ENCODE data around the gene PPP2R5D.

GRCh38 chr6:43045371-43045930 lies 61.1 kb downstream of the PPP2R5D start:
- no peak for TF ChIP-seq JUN (CRISPR knock-in tag; IDR thresholded peaks at IDR 0.05)
- TF ChIP-seq E2F4 (CRISPR knock-in tag; IDR thresholded peaks at IDR 0.05; ENCODE audit: borderline replicate concordance, low read depth): no peak
- no peak for TF ChIP-seq GABPB1 (CRISPR knock-in tag; IDR thresholded peaks at IDR 0.05)
- no peak for TF ChIP-seq SP1 (CRISPR knock-in tag; conservative IDR thresholded peaks at IDR 0.05)

Data from WTC11 (cell line).